C4-2B (cell line): ENCODE measurements around the gene CBLN1.

ENCODE experiments used
- ZFX ChIP-seq: fragments of 450-650 bp; IDR thresholded peaks from 2 replicates; pipeline ENCODE4 v1.6.1; 2017
- TF ChIP-seq, protein P1 (sequence below): fragments of 450-650 bp; conservative IDR thresholded peaks from 2 replicates; pipeline ENCODE4 v1.5.1; 2017; ENCODE audit warnings: mild to moderate bottlenecking

DNA sequence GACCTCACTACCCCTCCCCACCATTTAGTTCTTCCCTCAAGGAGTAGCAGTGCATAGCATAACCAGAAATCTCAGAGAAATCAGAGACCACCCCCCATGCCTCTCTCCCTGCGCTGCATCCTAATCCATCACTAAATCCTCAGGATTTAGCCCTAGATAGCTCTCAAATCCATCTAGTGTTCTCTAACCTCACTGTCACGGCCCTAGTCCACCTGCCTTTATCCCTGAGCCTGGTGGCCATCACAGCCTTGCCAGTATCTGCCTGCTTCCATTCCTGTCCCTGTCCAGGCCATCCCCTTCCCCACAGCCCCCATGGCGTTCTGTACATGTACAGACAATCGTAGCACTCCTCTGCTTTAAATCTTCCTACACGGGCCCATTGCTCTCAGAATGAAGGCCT, 19.1 kb downstream of the CBLN1 start:
- TF ChIP-seq, protein P1, sequence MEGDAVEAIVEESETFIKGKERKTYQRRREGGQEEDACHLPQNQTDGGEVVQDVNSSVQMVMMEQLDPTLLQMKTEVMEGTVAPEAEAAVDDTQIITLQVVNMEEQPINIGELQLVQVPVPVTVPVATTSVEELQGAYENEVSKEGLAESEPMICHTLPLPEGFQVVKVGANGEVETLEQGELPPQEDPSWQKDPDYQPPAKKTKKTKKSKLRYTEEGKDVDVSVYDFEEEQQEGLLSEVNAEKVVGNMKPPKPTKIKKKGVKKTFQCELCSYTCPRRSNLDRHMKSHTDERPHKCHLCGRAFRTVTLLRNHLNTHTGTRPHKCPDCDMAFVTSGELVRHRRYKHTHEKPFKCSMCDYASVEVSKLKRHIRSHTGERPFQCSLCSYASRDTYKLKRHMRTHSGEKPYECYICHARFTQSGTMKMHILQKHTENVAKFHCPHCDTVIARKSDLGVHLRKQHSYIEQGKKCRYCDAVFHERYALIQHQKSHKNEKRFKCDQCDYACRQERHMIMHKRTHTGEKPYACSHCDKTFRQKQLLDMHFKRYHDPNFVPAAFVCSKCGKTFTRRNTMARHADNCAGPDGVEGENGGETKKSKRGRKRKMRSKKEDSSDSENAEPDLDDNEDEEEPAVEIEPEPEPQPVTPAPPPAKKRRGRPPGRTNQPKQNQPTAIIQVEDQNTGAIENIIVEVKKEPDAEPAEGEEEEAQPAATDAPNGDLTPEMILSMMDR: no peak
- TF ChIP-seq ZFX: no peak
